ENCODE measurements around the gene ZNF697. TPM values are rescaled to one million over a fixed set of nuclear protein-coding genes. Genes with fewer than 3 reads are reported as not detected.

ZNF697 gene
- total and polyA plus RNA-seq, 10 of the 15 experiments (the other 5 are each of a cell fraction or from before 2014, with no cell fraction given), result 0.48 to 5.9 (median 3.0) TPM

- Histone ChIP-seq H3K4me3 (no peak overlapping the region), H3K36me3 (ENCODE audit: control insufficient read depth in 2 of 2, insufficient read depth in 2 of 2, low read length in 1 of 2) (no peaks in the 10 kb centered on the region), H3K9ac (ENCODE audit: control insufficient read depth, insufficient read depth, low read length) (no peak overlapping the region), H3K4me1 (ENCODE audit: control insufficient read depth, insufficient read depth, low read length) (peaks cover 8% of the 10 kb centered on the region), H2AFZ (ENCODE audit: control insufficient read depth, low read depth, low read length) (no peak overlapping the region), H4K20me1 (ENCODE audit: control insufficient read depth, insufficient read depth) (no peaks in the 10 kb centered on the region), H3K9me3 (replicated peaks; ENCODE audit: control insufficient read depth, insufficient read depth, low read length) (no peaks in the 10 kb centered on the region), H3K27me3 (replicated peaks in 1 of 2; ENCODE audit: control insufficient read depth in 2 of 2, insufficient read depth in 2 of 2, low read length in 1 of 2) (no peaks in the 10 kb centered on the region), H3K4me2 (ENCODE audit: control insufficient read depth, insufficient read depth) (no peak overlapping the region), H3K27ac (ENCODE audit: control insufficient read depth, insufficient read depth) (no peak overlapping the region), H3K79me2 (ENCODE audit: control insufficient read depth, insufficient read depth, low read length) (no peaks in the 10 kb centered on the region)
- no peak for FAIRE-seq
- no TSS peak for BruUV-seq (replicated peaks)
- TF ChIP-seq, protein P1, sequence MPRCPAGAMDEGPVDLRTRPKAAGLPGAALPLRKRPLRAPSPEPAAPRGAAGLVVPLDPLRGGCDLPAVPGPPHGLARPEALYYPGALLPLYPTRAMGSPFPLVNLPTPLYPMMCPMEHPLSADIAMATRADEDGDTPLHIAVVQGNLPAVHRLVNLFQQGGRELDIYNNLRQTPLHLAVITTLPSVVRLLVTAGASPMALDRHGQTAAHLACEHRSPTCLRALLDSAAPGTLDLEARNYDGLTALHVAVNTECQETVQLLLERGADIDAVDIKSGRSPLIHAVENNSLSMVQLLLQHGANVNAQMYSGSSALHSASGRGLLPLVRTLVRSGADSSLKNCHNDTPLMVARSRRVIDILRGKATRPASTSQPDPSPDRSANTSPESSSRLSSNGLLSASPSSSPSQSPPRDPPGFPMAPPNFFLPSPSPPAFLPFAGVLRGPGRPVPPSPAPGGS (IDR thresholded peaks at IDR 0.05; ENCODE audit: borderline replicate concordance, insufficient read depth, low read depth, low read length, poor library complexity, severe bottlenecking), result no peak
- no peak for TF ChIP-seq NFYB (IDR thresholded peaks at IDR 0.05; ENCODE audit: insufficient read depth, low read depth, low read length)
- no peak for TF ChIP-seq SUZ12 (IDR thresholded peaks at IDR 0.05; ENCODE audit: unreplicated experiment)
- no peak for TF ChIP-seq NR2F1 (conservative IDR thresholded peaks at IDR 0.05)
- TF ChIP-seq BHLHE40 (IDR thresholded peaks at IDR 0.05; ENCODE audit: borderline replicate concordance in 1 of 2, low read depth in 2 of 2, low read length in 1 of 2), result no peak
- no peak for TF ChIP-seq EED (IDR thresholded peaks at IDR 0.05; ENCODE audit: low read depth)
- TF ChIP-seq ZSCAN29 (IDR thresholded peaks at IDR 0.05), result no peak
- TF ChIP-seq, protein P2, sequence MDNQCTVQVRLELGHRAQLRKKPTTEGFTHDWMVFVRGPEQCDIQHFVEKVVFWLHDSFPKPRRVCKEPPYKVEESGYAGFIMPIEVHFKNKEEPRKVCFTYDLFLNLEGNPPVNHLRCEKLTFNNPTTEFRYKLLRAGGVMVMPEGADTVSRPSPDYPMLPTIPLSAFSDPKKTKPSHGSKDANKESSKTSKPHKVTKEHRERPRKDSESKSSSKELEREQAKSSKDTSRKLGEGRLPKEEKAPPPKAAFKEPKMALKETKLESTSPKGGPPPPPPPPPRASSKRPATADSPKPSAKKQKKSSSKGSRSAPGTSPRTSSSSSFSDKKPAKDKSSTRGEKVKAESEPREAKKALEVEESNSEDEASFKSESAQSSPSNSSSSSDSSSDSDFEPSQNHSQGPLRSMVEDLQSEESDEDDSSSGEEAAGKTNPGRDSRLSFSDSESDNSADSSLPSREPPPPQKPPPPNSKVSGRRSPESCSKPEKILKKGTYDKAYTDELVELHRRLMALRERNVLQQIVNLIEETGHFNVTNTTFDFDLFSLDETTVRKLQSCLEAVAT (IDR thresholded peaks at IDR 0.05), result no peak
- no peak for TF ChIP-seq BMI1 (IDR thresholded peaks at IDR 0.05; ENCODE audit: borderline replicate concordance)
- no peak for TF ChIP-seq CBFB (IDR thresholded peaks at IDR 0.05; ENCODE audit: low read depth)
- TF ChIP-seq CBX5 (IDR thresholded peaks at IDR 0.05; ENCODE audit: low read depth), result no peak
- no peak for TF ChIP-seq ESRRA (IDR thresholded peaks at IDR 0.05; ENCODE audit: low read length)
- no peak for TF ChIP-seq PKNOX1 (IDR thresholded peaks at IDR 0.05)
- TF ChIP-seq WRNIP1 (IDR thresholded peaks at IDR 0.05; ENCODE audit: borderline replicate concordance, low read depth, low read length), result no peak
- no peak for TF ChIP-seq SREBF2 (IDR thresholded peaks at IDR 0.05; ENCODE audit: low read length)
- TF ChIP-seq SMAD5 (IDR thresholded peaks at IDR 0.05; ENCODE audit: low read depth), result no peak
- in situ Hi-C loops (cut with MboI) (no loop called here), intact Hi-C loops (cut with micrococcal nuclease; ENCODE audit: unreplicated experiment) (no loop called here)
- no peak for DNase-seq (ENCODE audit: low read depth, low spot score)
- CTCF ChIA-PET, result interaction anchor here (1.2 to 10.7 kb wide), 6 partner anchors 8 to 42 kb away, joined by 3 to 87 read pairs (median 7); no protein-coding TSS in a partner anchor
- WGBS (ENCODE audit: insufficient coverage, insufficient replicate concordance, low lambda C conversion rate, missing lambda C conversion rate), result 28% methylated on average over 3 of the region's 3 CpGs
- ATAC-seq, result no peak
- POLR2A ChIA-PET, result interaction anchor here (0.7 kb wide), 1 partner anchor 8 kb away, joined by 3 read pairs; no protein-coding TSS in a partner anchor
- SMC1A ChIA-PET (ENCODE audit: uncharacterized antibody, unreplicated experiment), result interaction anchor here (1.4 to 14.4 kb wide), 5 partner anchors 7 to 37 kb away, joined by 3 to 163 read pairs (median 5); no protein-coding TSS in a partner anchor
- RAD21 ChIA-PET (ENCODE audit: unreplicated experiment), result interaction anchor here (0.9 to 2.3 kb wide), 2 partner anchors 9 to 39 kb away, joined by 3 to 8 read pairs; no protein-coding TSS in a partner anchor
These were observed 5.7 kb upstream of the ZNF697 start for GRCh38 chr1:119653839-119654170.

Data from GM12878 (cell line).